Loucy (cell line): ENCODE measurements around the gene OLFML1.

Source experiments
- EZH2phosphoT487 ChIP-seq: fragments of 200-600 bp; IDR thresholded peaks from 2 replicates; pipeline ENCODE4 v1.6.1; 2018; ENCODE audit warnings: antibody characterized with exemption, mild to moderate bottlenecking, moderate library complexity, borderline replicate concordance
- TF ChIP-seq, protein P1 (sequence below): fragments of 200-600 bp; sonication (generic); conservative IDR thresholded peaks from 2 replicates; pipeline ENCODE4 v1.5.1; 2014; ENCODE audit warnings: mild to moderate bottlenecking, antibody characterized with exemption, low read length

DNA sequence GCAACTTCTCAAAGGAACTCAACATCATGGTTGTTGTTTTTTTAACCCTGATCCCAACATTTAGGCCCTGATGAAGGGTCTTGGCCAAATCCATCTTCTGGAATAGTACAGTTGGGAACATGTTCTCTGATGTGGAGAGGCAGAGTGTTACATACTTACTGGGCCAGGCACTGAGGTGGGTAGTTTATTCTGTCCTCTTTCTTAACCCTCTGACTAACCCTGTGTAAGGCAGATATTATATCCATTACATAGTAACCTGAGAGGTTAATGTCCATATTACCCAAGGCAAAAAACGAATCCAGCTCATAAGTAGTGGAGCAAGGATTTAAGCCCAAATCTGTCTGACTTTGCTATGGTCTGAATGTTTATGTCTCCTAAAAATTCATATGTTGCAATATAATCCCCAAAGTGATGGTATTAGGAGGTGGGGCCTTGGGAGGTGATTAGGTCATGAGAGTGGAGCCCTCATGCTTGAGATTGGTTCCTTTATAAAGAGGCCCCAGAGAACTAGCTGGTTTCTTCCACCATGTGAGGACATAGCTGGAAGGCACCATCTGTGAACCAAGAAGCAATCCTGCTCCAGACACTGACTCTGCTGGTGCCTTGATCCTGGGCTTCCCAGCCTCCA, 44.8 kb downstream of the OLFML1 start:
- TF ChIP-seq, protein P1, sequence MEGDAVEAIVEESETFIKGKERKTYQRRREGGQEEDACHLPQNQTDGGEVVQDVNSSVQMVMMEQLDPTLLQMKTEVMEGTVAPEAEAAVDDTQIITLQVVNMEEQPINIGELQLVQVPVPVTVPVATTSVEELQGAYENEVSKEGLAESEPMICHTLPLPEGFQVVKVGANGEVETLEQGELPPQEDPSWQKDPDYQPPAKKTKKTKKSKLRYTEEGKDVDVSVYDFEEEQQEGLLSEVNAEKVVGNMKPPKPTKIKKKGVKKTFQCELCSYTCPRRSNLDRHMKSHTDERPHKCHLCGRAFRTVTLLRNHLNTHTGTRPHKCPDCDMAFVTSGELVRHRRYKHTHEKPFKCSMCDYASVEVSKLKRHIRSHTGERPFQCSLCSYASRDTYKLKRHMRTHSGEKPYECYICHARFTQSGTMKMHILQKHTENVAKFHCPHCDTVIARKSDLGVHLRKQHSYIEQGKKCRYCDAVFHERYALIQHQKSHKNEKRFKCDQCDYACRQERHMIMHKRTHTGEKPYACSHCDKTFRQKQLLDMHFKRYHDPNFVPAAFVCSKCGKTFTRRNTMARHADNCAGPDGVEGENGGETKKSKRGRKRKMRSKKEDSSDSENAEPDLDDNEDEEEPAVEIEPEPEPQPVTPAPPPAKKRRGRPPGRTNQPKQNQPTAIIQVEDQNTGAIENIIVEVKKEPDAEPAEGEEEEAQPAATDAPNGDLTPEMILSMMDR, result no peak
- TF ChIP-seq EZH2phosphoT487, result no peak
